ENCODE measurements around the gene MORN2.

GRCh38 chr2:38835990-38836389 lies 39.8 kb upstream of the MORN2 start:
- TF ChIP-seq MYC (IDR thresholded peaks at IDR 0.05; ENCODE audit: low read depth, low read length) (no peak), CTCF (IDR thresholded peaks at IDR 0.05; ENCODE audit: extremely low read depth in 1 of 2, insufficient read depth in 1 of 2, low read depth in 1 of 2, low read length in 2 of 2) (no peak), POLR2AphosphoS5 (IDR thresholded peaks at IDR 0.05; ENCODE audit: insufficient read depth, low read depth, low read length) (no peak), EZH2 (IDR thresholded peaks at IDR 0.05; ENCODE audit: borderline replicate concordance, low read depth, low read length, severe bottlenecking) (no peak), POLR2A (IDR thresholded peaks at IDR 0.05; ENCODE audit: low read depth, low read length) (no peak), MAX (IDR thresholded peaks at IDR 0.05; ENCODE audit: insufficient read depth, insufficient read length) (no peak)

Data from endothelial cell of umbilical vein (primary cell).